Stimulated activated CD8-positive, alpha-beta memory T cell treated with anti-CD3 and anti-CD28 coated beads, Interleukin-15, amount 100 ng/mL, for 4 hours (primary cell): ENCODE results near the gene MAK.
"Not testable (repeated sequence)": the region's sequence is repeated elsewhere in the genome, so short reads cannot be mapped to it uniquely, and the experiment has no call there.

Experiments used
- DNase-seq, 2 donors: peaks; one replicate each; pipeline ENCODE4 v3.0.0-alpha.2; 2020; ENCODE audit warnings: low read depth in 2 of 2

The MAK gene

DNA sequence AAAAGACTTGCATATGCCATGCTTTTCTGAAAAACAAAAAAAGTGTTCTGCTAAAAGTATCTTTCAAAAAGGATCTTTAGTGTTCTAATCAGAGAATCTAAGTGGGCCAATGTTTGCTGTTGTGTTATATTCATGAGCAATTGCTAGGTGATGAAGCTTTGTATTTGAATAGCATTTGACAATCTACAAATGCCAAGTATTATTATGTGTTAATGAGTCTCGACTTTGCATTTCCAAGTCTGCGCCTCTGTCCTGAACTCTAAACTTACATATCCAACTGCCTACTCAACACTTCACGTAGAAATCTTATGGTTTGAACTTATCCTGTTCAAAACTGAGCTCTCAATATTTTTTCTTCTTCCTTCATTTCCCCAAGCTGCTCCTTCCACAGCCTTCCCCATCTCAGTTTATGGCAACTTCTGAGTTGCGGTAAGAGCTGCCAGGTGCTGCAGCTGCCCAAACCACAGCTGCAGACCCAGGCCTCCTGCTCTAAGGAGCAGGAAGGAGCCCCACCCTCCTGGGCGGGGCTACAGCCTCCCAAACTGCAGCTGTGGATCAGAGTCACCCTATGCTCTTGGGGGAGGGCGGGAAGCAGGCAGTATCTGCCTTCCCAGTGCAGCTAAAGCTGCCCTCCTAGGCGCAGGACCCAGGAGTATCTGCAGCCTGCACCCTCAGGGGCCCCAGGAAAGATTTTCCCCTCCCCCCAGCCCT, 16.7 kb upstream of the MAK start:
- DNase-seq = no peak

DNA sequence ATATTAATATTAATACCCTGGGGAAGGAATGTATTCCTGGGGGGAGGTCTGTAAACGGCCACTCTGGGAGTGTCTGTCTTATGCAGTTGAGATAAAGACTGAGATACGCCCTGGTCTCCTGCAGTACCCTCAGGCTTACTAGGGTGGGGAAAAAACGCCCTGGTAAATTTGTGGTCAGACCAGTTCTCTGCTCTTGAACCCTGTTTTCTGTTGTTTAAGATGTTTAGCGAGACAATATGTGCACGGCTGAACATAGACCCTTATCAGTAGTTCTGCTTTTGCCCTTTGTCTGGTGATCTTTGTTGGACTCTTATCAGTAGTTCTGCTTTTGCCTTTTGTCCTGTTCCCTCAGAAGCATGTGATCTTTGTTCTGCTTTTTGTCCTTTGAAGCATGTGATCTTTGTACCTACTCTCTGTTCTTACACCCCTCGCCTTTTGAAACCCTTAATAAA, 15.5 kb upstream of the MAK start:
- DNase-seq = not testable (repeated sequence)

DNA sequence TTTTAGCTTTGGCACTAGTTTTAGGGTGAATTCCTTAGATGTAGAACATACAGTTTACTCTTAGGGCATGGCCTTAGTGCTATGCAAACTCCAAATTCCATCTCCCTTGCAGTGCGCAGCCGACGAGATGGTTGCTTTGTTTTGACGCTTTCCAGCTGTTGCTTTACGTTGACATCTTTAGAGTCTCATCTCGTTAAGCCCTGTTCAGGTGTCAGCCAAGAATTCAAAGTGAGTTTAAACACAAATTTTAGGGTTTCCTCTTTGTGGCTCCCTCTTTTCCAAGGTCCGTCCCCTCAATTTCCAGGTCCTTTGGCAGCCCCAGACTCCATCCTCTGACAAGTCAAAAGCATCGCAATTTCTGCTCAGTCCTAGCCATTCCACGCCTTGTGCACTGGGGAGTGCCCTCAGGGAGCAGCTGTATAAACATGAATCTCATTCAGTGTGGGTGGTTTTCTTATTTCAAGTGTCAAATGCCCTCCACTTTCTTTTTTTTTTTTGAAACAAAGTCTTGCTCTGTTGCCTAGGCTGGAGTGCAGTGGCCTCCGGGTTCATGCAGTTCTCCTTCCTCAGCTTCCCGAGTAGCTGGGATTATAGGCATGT, 14.1 kb upstream of the MAK start:
- no peak for DNase-seq

DNA sequence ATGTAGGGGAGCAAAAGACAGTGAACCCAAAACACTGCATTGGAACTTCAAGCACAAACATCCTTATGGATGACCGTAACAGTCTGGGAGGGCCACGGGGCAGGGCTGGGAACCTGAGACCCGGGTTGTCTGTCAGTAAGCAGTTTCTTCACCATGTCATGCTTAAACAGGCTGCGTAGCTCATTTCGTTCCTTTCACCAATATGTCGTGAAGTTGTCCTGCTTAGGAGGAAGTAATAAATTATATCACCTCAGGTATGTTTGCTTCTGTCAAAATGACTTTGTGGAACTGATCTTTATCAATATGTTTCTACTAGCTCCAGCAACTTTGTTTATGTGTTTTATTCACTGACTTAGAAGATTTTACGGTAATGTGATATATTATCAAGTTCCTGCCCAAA, 12.4 kb upstream of the MAK start:
- no peak for DNase-seq

DNA sequence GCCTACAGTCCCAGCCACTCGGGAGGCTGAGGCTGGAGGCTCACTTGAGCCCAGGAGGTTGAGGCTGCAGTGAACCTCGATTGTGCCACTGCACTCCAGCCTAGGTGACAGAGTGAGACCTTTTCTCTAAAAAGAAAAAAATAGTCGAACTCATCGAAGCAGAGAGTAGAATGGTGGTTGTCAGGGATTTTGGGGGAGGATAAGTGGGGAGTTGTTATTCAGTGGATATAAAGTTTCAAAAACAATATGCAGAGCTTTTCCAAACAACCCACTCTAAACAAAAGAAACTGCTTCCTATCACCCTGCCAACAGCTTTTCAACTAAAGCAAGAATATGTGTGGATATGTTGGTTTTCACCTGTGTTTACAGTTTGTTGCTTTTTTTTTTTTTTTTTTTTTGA, 11.6 kb upstream of the MAK start:
- no peak for DNase-seq

DNA sequence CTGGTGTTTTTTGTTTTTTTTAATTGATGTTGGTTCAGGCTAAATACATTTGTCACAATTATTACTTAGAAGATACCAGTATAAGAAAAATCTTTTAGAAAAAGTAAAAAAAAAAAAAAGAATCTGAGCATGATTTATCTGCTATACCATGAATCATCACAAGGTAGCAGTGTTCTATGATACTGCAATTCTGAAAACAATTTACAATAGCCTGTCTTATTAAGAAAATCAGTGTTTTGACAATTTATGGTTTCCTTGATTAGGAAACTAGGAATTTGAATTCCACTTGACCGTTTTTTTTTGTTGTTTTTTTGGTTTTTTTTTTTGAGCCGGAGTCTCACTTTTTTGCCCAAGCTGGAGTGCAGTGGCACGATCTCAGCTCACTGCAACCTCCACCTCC, 9.3 kb upstream of the MAK start:
- DNase-seq = no peak

DNA sequence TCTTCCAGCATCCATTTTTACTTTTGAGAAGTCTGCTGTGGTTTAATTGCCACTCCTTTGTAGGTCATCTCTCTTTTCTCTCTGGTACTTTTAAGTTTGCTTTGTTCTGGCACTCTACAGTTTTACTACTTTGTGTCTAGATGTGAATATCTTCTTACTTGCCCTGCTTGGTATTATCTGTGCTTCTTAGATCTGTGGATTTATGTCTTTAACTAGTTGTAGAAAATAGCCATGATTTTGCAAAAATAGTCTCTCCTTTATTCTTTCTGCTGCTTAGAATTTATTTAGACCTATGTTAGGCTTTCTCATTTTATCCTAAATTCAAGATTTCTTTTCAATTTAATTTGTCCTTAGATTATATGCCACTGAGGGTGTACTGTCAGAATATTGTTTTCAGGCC, 5.2 kb upstream of the MAK start:
- DNase-seq = no peak

DNA sequence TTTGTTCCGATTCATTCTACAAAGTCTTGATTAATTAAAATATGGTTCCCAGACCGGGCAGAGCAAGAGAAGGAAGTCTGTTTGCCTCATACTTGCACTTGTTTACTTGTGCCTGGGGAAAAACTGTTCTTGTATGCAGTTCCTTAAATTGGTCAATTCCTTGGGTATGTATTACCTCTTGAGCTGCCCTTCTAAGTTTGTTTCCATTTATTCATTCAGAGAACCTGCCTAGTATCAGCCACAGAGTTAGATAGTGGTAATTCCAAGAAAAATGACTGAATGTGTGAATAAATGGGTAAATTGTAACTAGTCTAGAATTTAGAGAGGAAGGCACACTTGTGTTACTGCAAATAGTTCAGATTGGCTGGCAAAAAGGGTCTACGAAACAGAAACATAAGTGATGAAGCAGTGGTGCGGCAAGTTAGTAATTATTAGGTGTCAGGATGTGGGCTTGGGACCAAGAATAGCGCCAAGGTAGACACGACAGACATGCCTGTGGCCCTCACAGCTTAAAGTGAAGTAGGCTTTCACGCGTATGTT, 525 bp upstream of the MAK start:
- no peak for DNase-seq

DNA sequence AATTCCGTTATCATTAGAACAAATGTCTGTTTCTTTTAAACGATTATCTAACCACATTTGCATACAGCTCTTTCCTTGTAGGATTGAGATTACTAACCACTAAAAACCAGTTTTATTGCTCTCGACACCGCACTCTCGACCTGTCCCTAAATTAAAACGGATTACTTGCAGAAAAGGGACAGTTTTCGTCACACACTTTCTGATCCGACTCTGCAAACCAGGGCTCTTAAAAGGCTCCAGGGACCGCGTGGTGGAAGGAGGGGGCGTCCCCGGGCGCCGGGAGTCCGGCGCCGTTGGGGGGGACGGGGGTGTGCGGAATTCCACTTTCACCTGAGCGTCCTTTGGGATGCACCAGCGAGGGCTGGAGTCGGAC, 731 bp downstream of the MAK start:
- no peak for DNase-seq

DNA sequence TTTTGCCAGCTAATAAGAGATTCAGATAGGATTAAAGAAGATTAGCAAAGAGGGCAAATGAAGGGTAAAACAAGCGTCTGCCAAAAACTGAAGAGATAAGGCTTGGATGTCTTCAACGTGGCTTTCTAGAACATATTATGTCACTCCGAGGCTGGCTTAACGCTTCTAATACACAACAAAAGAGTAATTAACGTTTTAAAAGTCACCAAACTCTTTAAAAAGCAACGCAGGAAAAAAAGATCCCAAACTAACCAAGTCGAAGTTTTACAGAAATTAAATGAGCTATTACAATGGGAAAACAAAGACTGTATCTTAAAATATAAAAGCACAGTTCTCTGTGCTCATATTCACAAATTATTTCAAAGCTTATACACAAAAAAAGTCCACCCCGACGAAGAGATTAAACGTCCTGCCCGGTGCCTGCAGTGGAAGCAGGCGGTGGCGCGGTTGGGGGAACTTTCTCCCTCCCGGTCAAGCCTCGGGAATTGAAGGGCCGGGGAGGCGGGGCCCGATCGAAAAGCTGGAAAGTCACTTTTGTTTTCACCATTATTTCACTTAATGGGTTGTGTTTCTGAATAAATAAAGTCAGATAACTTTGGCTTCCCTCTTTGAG, 1.2 kb downstream of the MAK start:
- DNase-seq = no peak

DNA sequence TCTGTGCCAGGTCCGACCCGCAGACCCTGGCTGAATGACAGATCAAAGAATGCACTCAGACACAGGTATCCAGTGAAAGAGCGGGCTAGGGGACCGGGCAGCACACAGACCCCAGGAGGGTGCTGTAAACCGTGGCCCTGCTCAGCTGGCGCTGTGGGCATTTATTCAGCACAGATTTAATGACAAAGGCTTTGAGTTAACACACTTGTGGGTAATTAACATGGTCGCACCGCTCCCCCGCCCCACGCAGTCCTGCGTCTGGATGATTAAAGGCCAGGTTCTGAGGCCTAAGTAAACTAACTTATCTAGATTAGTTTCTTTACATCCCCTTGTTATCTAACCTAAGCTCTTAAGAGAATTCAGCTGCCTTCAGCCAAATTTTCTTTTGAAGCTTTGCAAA, 3.5 kb downstream of the MAK start:
- DNase-seq = no peak

DNA sequence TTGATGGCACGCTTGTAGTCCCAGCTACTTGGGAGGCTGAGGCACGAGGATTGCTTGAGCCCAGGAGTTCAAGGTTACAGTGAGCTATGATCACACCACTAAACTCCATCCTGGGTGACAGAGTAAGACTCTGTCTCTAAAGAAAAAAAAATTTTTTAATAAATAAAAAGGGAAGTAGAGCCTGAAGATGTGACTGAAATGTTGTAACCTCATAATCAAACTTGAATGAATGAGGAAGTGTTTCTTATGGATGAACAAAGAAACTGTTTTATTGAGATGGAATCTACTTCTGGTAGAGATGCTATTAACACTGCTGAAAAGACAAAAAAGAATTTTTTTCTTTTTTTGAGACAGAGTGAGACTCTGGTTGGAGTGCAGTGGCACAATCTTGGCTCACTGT, 6.7 kb downstream of the MAK start:
- DNase-seq = no peak

DNA sequence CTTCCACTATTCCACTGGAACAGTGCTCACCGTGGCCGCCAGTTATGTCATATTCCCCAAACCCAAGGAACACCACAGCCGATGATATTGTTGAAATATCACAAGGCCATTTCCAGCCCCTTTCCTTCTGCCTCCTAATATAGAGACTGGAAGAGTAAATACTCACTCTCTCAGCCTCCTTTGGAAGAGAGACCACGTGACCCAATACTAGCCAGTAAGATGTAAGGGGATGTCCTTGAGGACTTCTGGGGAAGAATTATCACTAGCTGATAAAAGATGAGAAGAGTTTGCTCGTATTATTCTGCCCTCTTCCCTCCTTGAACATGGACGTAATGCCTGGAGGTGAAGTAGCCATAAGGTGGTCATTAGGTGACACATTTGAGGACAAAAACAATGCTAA, 13.5 kb downstream of the MAK start:
- no peak for DNase-seq

DNA sequence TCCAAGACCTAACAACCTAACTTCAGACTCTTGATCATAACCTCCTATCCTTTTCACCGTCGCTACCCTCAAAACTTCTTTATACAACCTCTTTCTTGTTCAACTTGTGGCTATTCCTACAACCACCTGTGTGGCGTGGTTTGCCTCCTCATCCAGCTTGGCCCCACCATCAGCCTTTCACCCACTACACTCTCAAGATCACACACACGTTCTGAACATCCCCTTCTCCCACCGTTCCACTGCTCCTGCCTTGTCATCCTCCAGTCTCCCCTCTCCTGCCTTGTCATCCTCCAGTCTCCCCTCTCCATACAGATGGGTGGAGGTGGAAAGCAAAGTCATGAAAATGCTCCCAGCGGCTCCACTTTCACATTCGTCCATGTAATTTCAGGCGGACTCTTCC, 14.0 kb downstream of the MAK start:
- DNase-seq = no peak

DNA sequence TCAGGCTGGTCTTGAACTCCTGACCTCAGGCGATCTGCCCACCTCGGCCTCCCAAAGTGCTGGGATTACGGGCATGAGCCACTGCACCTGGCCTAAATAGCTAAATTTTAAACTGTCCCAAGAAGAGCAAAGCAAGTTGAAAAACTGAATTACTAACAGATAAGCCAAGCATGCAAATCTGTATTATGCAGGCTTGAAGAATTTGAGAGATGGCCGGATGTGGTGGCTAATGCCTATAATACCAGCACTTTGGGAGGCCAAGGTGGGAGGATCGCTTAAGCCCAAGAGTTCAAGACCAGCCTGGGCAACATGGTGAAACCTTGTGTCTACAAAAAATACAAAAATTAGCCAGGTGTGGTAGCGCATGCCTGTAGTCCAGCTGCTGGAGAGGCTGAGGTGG, 24.2 kb downstream of the MAK start:
- DNase-seq = not testable (repeated sequence)

DNA sequence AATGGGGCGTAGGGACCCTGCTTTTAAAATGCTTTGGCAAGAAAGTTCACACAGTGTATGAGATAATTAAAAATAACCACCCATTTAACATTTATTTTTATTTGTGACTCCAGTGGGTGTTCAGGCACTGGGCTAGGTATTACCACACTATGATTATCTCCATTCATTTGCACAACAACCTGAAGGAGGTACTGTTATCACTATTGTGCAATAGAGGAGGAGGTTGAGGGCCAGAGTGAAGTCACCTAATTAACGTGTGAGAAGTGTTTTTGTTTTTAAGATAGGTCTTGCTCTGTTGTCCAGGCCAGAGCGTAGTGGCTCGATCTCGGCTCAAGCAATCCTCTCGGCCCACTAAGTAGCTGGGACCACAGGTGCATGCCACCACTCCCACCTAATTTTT, 29.2 kb downstream of the MAK start:
- no peak for DNase-seq

DNA sequence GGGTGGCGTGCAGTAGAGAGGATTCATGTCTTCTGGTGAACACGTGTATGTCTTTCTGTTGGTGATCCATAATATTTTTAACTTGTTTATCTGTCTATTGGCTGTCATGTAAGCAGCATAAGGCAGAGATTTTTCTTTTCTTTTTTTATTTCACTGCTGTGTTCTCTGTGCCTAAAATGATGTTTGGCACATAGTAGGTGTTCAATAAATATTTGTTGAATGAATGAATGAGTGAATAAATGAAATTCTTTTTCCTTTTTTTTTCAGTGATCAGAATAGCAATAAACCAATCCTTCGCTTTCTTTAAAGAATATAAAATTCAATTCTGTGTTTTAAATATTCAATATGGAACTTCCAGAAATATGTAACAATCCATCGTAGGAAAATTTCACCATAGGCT, 30.0 kb downstream of the MAK start:
- no peak for DNase-seq

DNA sequence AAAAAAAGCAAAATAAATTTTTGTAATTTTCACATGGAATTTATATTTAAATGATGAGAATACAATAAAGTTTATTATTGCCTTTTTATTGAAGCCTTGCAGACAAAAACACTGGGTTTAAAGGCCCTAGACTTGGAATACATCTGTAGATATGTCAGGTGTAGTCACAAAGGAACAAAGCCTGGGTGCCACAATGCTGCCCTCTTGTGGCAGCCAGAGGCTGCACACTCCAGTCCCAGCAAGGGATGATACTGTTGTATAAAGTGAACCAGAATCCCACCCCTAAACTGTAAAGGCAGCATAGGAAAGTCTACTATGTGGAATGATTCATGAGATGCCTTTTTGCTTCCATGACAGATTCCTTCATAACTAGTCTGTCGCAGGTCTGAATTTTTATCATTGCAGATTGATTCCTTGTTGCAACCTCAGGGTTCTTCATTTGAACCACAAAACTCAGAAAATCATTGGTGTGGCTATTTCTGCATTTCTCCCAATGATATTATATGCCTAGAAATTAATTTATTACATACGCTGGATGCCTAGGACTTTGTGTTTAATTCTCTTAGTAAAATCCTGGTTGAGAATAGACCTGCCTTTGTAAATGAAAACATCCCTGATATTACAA, 37.0 kb downstream of the MAK start:
- DNase-seq = peak; percentile 13 to 24

DNA sequence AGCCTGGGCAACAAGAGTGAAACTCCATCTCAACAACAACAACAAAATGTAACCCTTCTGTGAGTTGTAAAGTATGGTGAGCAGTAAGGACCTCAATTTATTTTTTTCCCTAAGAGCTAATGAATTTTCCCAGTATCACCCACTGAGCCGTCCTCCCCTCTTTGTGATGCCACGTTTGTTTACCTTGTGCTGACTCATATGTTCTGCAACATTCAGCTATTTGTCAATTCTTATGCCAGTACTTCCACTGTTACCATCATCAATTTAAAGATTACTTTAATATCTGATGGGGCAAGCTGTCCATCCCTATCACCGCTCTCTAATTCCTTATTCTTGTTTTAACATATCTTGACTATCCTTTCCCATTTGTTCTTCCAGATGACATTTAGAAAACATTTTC, 37.5 kb downstream of the MAK start:
- DNase-seq = no peak

DNA sequence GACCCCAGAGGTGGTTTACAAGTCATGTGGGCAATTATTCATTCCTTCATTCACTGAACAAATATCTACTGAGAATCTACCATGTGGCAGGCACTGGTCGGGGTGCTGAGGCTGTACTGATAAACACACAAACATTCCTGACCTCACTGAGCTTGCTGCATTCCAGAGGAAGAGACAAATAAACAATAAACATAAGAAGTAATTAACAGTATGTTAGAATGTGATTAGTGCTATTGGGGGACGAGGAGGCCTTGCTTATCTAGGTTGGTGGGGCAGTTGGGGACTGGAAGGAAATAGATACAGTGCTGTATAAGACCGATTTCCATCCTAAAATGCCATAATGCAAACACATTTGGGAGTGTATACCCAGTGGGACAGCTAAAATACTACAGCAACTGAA, 44.1 kb downstream of the MAK start:
- no peak for DNase-seq

DNA sequence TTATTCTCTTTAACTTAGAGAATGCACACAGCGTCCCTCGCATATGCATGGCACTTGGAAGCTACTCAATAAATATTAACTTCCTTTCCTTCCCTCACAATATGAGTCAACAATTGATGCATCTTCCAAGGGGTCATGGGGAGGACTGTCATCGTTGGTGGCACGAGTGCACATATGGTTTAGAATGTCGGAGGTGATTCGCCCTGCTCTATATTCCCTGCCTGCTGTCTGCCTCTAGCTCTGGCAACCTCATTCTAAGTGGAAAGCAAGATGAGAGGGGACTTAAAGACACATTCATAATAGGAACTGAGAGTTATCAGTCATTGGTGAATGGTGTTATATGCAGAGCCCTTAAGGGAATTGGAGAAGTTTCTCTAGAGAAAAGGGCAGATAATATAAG, 44.6 kb downstream of the MAK start:
- no peak for DNase-seq

DNA sequence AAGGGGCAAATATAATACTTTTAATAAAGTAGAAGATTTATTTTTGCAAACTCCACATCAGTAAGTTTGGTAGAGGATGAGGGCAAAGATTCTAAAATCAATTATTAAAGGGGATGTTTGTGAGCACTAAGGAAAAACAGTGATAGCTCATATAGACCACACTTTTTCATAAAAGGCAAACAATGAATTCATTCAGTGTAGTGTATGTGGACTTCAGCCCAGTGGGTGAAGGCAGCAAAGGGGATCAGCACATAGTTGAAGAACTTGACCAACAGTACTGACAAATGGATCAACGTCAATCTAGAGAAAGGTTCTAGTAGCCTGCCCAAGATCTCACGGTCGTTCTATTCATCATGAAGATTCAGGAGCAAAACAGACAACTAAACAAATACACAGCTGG, 45.3 kb downstream of the MAK start:
- DNase-seq = no peak

DNA sequence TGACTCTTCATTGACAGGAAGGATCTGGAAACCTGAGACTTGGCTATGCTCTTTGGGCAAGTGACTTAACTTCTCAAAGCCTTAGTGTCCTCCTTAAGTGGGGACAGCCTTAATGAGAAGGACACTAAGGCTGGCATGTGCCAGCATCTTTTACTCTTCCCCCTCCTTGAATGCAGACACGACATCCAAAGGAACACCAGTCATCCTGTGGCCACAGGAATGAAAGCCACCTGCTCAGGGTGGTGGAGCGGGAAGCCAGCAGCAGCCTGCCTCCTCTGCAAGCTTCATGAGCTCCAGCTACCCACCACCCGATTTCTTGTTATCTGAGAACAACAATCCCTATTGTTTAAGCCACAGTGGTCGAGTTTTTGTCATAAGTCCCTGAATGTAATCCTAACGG, 46.2 kb downstream of the MAK start:
- no peak for DNase-seq
